ENCODE results near the gene IL1RAPL2.

GRCh38 chrX:105650986-105651385, 1085.0 kb downstream of the IL1RAPL2 start:
- TF ChIP-seq POLR2AphosphoS5 (IDR thresholded peaks at IDR 0.05) (no peak), POLR2A (IDR thresholded peaks at IDR 0.05; ENCODE audit: low read depth) (no peak)

Data from esophagus muscularis mucosa (tissue), 2 donors.